Endothelial cell of umbilical vein (primary cell): ENCODE data around the gene SRL. TPM values are rescaled to one million over a fixed set of nuclear protein-coding genes. Genes with fewer than 3 reads are reported as not detected.
"Not testable (repeated sequence)": the region's sequence is repeated elsewhere in the genome, so short reads cannot be mapped to it uniquely, and the experiment has no call there.

Source experiments
- BruUV-seq: library from RNA; stranded (reverse); fragments of 400-500 nt; replicated peaks from 2 replicates; lab custom pipeline; 2021; lab: Mats Ljungman, UMichigan
- CTCF ChIA-PET: fragments of 300-600, 350-600 bp; sonication (Branson Sonifier 250); formaldehyde crosslinking; loops from one replicate; lab custom pipeline; 2021; ENCODE audit warnings: antibody characterized with exemption, inconsistent platforms; lab: Charles Lee
- POLR2A ChIA-PET: fragments of 300-600, 350-600 bp; sonication (Branson Sonifier 250); formaldehyde crosslinking; loops from one replicate; lab custom pipeline; 2021; ENCODE audit warnings: antibody characterized with exemption, inconsistent platforms; lab: Charles Lee
- DNase-seq: peaks from one replicate; pipeline ENCODE4 v3.0.0-alpha.2; 2011; ENCODE audit warnings: low read depth, low spot score
- FAIRE-seq: peaks from 2 replicates; lab custom pipeline; 2011; peaks lifted over from hg19 to GRCh38; lab: Jason Lieb, UNC
- H2AFZ ChIP-seq: 2 replicates; pipeline ENCODE4 v1.6.0; 2012; ENCODE audit warnings: low read depth, low read length, control low read depth, inconsistent platforms
- H3K27ac ChIP-seq: 2 replicates; pipeline ENCODE4 v1.5.1; 2011; ENCODE audit warnings: low read depth, mild to moderate bottlenecking, control low read depth, low read length, moderate library complexity; ENCODE audit not compliant: insufficient read depth
- H3K27me3 ChIP-seq, 2 experiments: 2 replicates each; pipeline versions ENCODE4 v1.6.0 to v1.6.1; 2011; ENCODE audit warnings: low read length in 2 of 2, mixed read lengths in 1 of 2; ENCODE audit not compliant: control insufficient read depth in 2 of 2, insufficient read depth in 2 of 2
- H3K36me3 ChIP-seq, 2 experiments: 2 replicates in 1 of 2; 3 replicates in 1 of 2; pipeline ENCODE4 v1.5.1; 2011; ENCODE audit warnings: low read length in 2 of 2, mild to moderate bottlenecking in 1 of 2, moderate library complexity in 1 of 2; ENCODE audit not compliant: control insufficient read depth in 2 of 2, insufficient read depth in 2 of 2; ENCODE audit errors: extremely low read depth in 1 of 2
- H3K4me1 ChIP-seq: 3 replicates; pipeline ENCODE4 v1.5.1; 2011; ENCODE audit warnings: mild to moderate bottlenecking, low read length; ENCODE audit not compliant: control insufficient read depth, insufficient read depth; ENCODE audit errors: extremely low read depth
- H3K4me2 ChIP-seq: 2 replicates; pipeline ENCODE4 v1.6.1; 2011; ENCODE audit warnings: low read length, control low read depth, mixed read lengths; ENCODE audit not compliant: insufficient read depth
- H3K4me3 ChIP-seq, 3 experiments: fragments of 200-600 bp in 1 of 3; sonication (generic), shearing (Covaris generic) in 1 of 3; replicated peaks in 1 of 3; 2 replicates each; pipeline ENCODE4 v1.5.1; 2011 to 2016; ENCODE audit warnings: control low read depth in 3 of 3, low read length in 3 of 3, mild to moderate bottlenecking in 2 of 3, inconsistent platforms in 1 of 3, low read depth in 1 of 3, moderate library complexity in 1 of 3; ENCODE audit not compliant: insufficient read depth in 1 of 3
- H3K79me2 ChIP-seq: 2 replicates; pipeline ENCODE4 v1.6.0; 2012; ENCODE audit warnings: low read length, inconsistent platforms; ENCODE audit not compliant: control insufficient read depth, insufficient read depth
- H3K9ac ChIP-seq: replicated peaks from 2 replicates; pipeline ENCODE3; 2011; ENCODE audit warnings: low read length, control low read depth; ENCODE audit not compliant: insufficient read depth; ENCODE audit errors: extremely low read depth
- H3K9me1 ChIP-seq: replicated peaks from 3 replicates; pipeline ENCODE4 v1.6.0; 2011; ENCODE audit warnings: mild to moderate bottlenecking, low read length; ENCODE audit not compliant: control insufficient read depth, insufficient read depth; ENCODE audit errors: extremely low read depth
- H3K9me3 ChIP-seq: replicated peaks from 2 replicates; pipeline ENCODE4 v1.5.1; 2012; ENCODE audit warnings: low read length, inconsistent platforms; ENCODE audit not compliant: control insufficient read depth, insufficient read depth
- H4K20me1 ChIP-seq: replicated peaks from 2 replicates; pipeline ENCODE3; 2011; ENCODE audit warnings: mild to moderate bottlenecking, low read length; ENCODE audit not compliant: control insufficient read depth, insufficient read depth; ENCODE audit errors: extremely low read depth
- POLR2AphosphoS5 ChIP-seq: IDR thresholded peaks from 2 replicates; pipeline ENCODE4 v1.6.1; 2012; ENCODE audit warnings: low read depth, mild to moderate bottlenecking, control low read depth, low read length, moderate library complexity; ENCODE audit not compliant: insufficient read depth
- dilution Hi-C: fragments of 300-500 bp; cut with MboI; formaldehyde crosslinking; loops from one replicate; pipeline ENCODE4 v1.15.0; 2019; ENCODE audit warnings: low sequenced_read_pairs; ENCODE audit not compliant: extremely low pct_ligation_motif_present
- intact Hi-C: fragments of 100-400 bp; cut with micrococcal nuclease; formaldehyde crosslinking; loops from one replicate; pipeline ENCODE4 v1.10.0; 2022
- polyA plus RNA-seq, 4 experiments: library from polyadenylated mRNA; depleted of rRNA in 3 of 4; stranded (reverse) in 3 of 4; unstranded in 1 of 4; fragments of >200 nt; gene quantifications; 2 replicates each; pipeline versions ENCODE4 v1.2.1 to v1.2.3, GENCODE V29; 2011 to 2012; ENCODE audit warnings: missing spikeins in 1 of 4
- total RNA-seq: library from RNA; stranded (reverse); gene quantifications from 2 replicates; pipeline ENCODE4 v1.2.3, GENCODE V29; 2021

Gene SRL
- total and polyA plus RNA-seq, 2 donors (not counting 3 experiments of a cell fraction or from before 2014, with no cell fraction given) = 0.21 to 0.29 TPM

GRCh38 chr16:4212211-4212933 is 29.5 kb downstream of the SRL start:
- H3K9ac ChIP-seq = no peak overlapping the region
- no peaks in the 10 kb centered on the region for H3K79me2 ChIP-seq
- no peak overlapping the region for H3K4me2 ChIP-seq
- no peak overlapping the region for H2AFZ ChIP-seq
- H4K20me1 ChIP-seq = no peaks in the 10 kb centered on the region
- H3K9me1 ChIP-seq = no peaks in the 10 kb centered on the region
- no peak for TF ChIP-seq POLR2AphosphoS5
- ChIA-PET POLR2A (no interaction called here), CTCF (no interaction called here)
- no peaks in the 10 kb centered on the region for H3K4me1 ChIP-seq
- H3K4me3 ChIP-seq = no peak overlapping the region
- BruUV-seq = no TSS peak
- no peaks in the 10 kb centered on the region for H3K27me3 ChIP-seq
- intact Hi-C loops = no loop called here
- DNase-seq (no peak), FAIRE-seq (no peak)
- H3K36me3 ChIP-seq = no peaks in the 10 kb centered on the region
- no peaks in the 10 kb centered on the region for H3K9me3 ChIP-seq
- dilution Hi-C loops = no loop called here
- no peak overlapping the region for H3K27ac ChIP-seq

- H3K36me3 ChIP-seq, POLR2A ChIA-PET, BruUV-seq, H2AFZ ChIP-seq, FAIRE-seq, H3K27me3 ChIP-seq, H3K27ac ChIP-seq, DNase-seq, H4K20me1 ChIP-seq, H3K9me3 ChIP-seq, H3K4me1 ChIP-seq, H3K9me1 ChIP-seq, H3K9ac ChIP-seq, H3K79me2 ChIP-seq, intact Hi-C loops, dilution Hi-C loops, H3K4me3 ChIP-seq, H3K4me2 ChIP-seq, CTCF ChIA-PET: not testable (repeated sequence)
Observed at GRCh38 chr16:4211445-4212210, 30.3 kb downstream of the SRL start.
